ENCODE data around the gene GPR83. TPM values are rescaled to one million over a fixed set of nuclear protein-coding genes. Genes with fewer than 3 reads are reported as not detected.

The GPR83 gene
- total and polyA plus RNA-seq, 4 experiments from 2014 or later: 0.09 to 0.14 TPM; not detected in 2

DNA sequence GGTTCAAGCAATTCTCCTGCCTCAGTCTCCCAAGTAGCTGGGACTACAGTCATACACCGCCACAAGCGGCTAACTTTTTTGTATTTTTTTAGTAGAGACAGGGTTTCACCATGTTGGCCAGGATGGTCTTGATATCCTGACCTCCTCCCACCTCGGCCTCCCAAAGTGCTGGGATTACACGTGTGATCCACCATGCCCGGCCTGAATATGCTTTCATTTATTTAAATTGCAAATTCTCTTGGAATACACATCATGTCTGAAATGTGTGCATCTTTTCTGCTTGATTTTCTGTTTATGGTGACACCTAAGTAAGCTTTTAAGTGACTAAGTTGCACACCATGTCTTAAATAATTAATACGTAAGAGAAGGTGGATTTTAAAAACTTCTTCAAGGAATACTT lies 65.2 kb downstream of the GPR83 start:
- Histone ChIP-seq H3K4me3 (ENCODE audit: low read length in 2 of 2) (no peak overlapping the region), H3K9me3 (ENCODE audit: control insufficient read depth in 1 of 2, low read length in 2 of 2) (no peaks in the 10 kb centered on the region), H3K27me3 (ENCODE audit: insufficient read depth, low read length) (no peaks in the 10 kb centered on the region), H3K27ac (ENCODE audit: low read depth, low read length) (no peak overlapping the region), H3K4me1 (ENCODE audit: insufficient read depth, low read length) (no peaks in the 10 kb centered on the region), H3K36me3 (ENCODE audit: insufficient read depth, low read length) (no peaks in the 10 kb centered on the region)
- no peak overlapping the region for H3K4me3 Mint-ChIP-seq
- intact Hi-C loops (cut with micrococcal nuclease): no loop called here
- H3K27ac Mint-ChIP-seq: no peak overlapping the region
- peaks cover 9 to 14% of the 10 kb centered on the region in 2 donors for H3K27me3 Mint-ChIP-seq
- H3K9me3 Mint-ChIP-seq: peaks cover 0 to 9% (median 2%) of the 10 kb centered on the region in 8 donors
- ChIA-PET CTCF (ENCODE audit: partially characterized antibody) (no interaction called here), POLR2A (ENCODE audit: partially characterized antibody) (no interaction called here)
- H3K36me3 Mint-ChIP-seq: no peaks in the 10 kb centered on the region
- H3K4me1 Mint-ChIP-seq: no peaks in the 10 kb centered on the region
- no peak for DNase-seq

- H3K9me3 Mint-ChIP-seq: peaks cover 0 to 2% (median 0%) of the 10 kb centered on the region in 8 donors
- H3K9me3 ChIP-seq (ENCODE audit: control insufficient read depth in 1 of 2, low read length in 2 of 2): no peaks in the 10 kb centered on the region
These were observed 68.4 kb downstream of the GPR83 start for GRCh38 chr11:94332814-94333213.

GRCh38 chr11:94330789-94331188 lies 70.4 kb downstream of the GPR83 start:
- Histone ChIP-seq H3K36me3 (ENCODE audit: insufficient read depth, low read length) (no peaks in the 10 kb centered on the region), H3K27ac (ENCODE audit: low read depth, low read length) (no peak overlapping the region), H3K4me1 (ENCODE audit: insufficient read depth, low read length) (no peaks in the 10 kb centered on the region), H3K9me3 (ENCODE audit: control insufficient read depth in 1 of 2, low read length in 2 of 2) (no peaks in the 10 kb centered on the region), H3K27me3 (ENCODE audit: insufficient read depth, low read length) (no peaks in the 10 kb centered on the region), H3K4me3 (ENCODE audit: low read length in 2 of 2) (no peak overlapping the region)
- H3K27ac Mint-ChIP-seq: no peak overlapping the region
- peaks cover 0 to 4% (median 2%) of the 10 kb centered on the region in 8 donors for H3K9me3 Mint-ChIP-seq
- no peak overlapping the region for H3K4me3 Mint-ChIP-seq
- peaks cover 3 to 6% of the 10 kb centered on the region in 2 donors for H3K27me3 Mint-ChIP-seq
- peaks cover 0 to under 1% (median under 1%) of the 10 kb centered on the region in 4 donors for H3K4me1 Mint-ChIP-seq
- ChIA-PET CTCF (ENCODE audit: partially characterized antibody) (no interaction called here), POLR2A (ENCODE audit: partially characterized antibody) (no interaction called here)
- intact Hi-C loops (cut with micrococcal nuclease): no loop called here
- H3K36me3 Mint-ChIP-seq: no peaks in the 10 kb centered on the region
- DNase-seq: no peak

More at GRCh38 chr11:94332814-94333213, 68.4 kb downstream of the GPR83 start:
- H3K4me3 ChIP-seq (ENCODE audit: low read length in 2 of 2): no peak overlapping the region
- H3K36me3 ChIP-seq (ENCODE audit: insufficient read depth, low read length): no peaks in the 10 kb centered on the region
- H3K4me1 ChIP-seq (ENCODE audit: insufficient read depth, low read length): no peaks in the 10 kb centered on the region
- intact Hi-C loops (cut with micrococcal nuclease): no loop called here
- ChIA-PET CTCF (ENCODE audit: partially characterized antibody) (no interaction called here), POLR2A (ENCODE audit: partially characterized antibody) (no interaction called here)
- no peak overlapping the region for H3K27ac Mint-ChIP-seq
- H3K27me3 Mint-ChIP-seq: peaks cover 9 to 15% of the 10 kb centered on the region in 2 donors
- H3K27ac ChIP-seq (ENCODE audit: low read depth, low read length): no peak overlapping the region
- H3K27me3 ChIP-seq (ENCODE audit: insufficient read depth, low read length): no peaks in the 10 kb centered on the region
- no peak for DNase-seq
- no peaks in the 10 kb centered on the region for H3K36me3 Mint-ChIP-seq
- no peaks in the 10 kb centered on the region for H3K4me1 Mint-ChIP-seq
- H3K4me3 Mint-ChIP-seq: no peak overlapping the region

DNA sequence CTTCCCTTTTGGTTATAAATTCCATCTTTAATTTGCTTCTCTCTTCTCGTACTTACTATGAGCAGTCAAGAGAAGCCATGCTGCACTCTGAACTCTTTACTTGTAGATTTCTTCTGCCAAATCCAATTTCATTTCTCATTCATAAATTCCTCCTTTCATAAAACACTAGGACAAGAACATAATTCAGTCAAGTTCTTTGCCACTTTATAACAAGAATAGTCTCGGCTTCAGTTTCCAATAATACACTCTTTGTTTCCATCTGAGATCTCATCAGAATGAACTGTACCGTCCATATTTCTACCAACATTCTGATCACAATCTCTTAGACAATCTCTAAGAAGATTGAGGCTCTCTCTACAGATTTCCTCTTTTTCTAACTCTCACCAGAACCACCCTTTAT lies 71.7 kb downstream of the GPR83 start:
- Histone ChIP-seq H3K27ac (ENCODE audit: low read depth, low read length) (no peak overlapping the region), H3K4me1 (ENCODE audit: insufficient read depth, low read length) (no peaks in the 10 kb centered on the region), H3K9me3 (ENCODE audit: control insufficient read depth in 1 of 2, low read length in 2 of 2) (no peaks in the 10 kb centered on the region), H3K27me3 (ENCODE audit: insufficient read depth, low read length) (no peaks in the 10 kb centered on the region), H3K36me3 (ENCODE audit: insufficient read depth, low read length) (no peaks in the 10 kb centered on the region), H3K4me3 (ENCODE audit: low read length in 2 of 2) (no peak overlapping the region)
- peak overlapping the region in 1 of 7 donors; percentile 25 for H3K27ac Mint-ChIP-seq
- H3K4me1 Mint-ChIP-seq: peaks cover 0 to 4% (median under 1%) of the 10 kb centered on the region in 4 donors
- no peak overlapping the region for H3K4me3 Mint-ChIP-seq
- POLR2A ChIA-PET (ENCODE audit: partially characterized antibody): no interaction called here
- intact Hi-C loops (cut with micrococcal nuclease): no loop called here
- peaks cover 0 to 5% (median 2%) of the 10 kb centered on the region in 8 donors for H3K9me3 Mint-ChIP-seq
- DNase-seq: no peak
- CTCF ChIA-PET (ENCODE audit: partially characterized antibody): no interaction called here
- peaks cover 4 to 7% of the 10 kb centered on the region in 2 donors for H3K27me3 Mint-ChIP-seq
- H3K36me3 Mint-ChIP-seq: no peaks in the 10 kb centered on the region

GRCh38 chr11:94328587-94329080 lies 72.6 kb downstream of the GPR83 start:
- peaks cover 0 to 4% (median under 1%) of the 10 kb centered on the region in 4 donors for H3K4me1 Mint-ChIP-seq
- peaks cover 0 to 5% (median 2%) of the 10 kb centered on the region in 8 donors for H3K9me3 Mint-ChIP-seq
- Histone ChIP-seq H3K4me1 (ENCODE audit: insufficient read depth, low read length) (no peaks in the 10 kb centered on the region), H3K36me3 (ENCODE audit: insufficient read depth, low read length) (no peaks in the 10 kb centered on the region), H3K4me3 (ENCODE audit: low read length in 2 of 2) (no peak overlapping the region), H3K9me3 (ENCODE audit: control insufficient read depth in 1 of 2, low read length in 2 of 2) (no peaks in the 10 kb centered on the region), H3K27me3 (ENCODE audit: insufficient read depth, low read length) (no peaks in the 10 kb centered on the region), H3K27ac (ENCODE audit: low read depth, low read length) (no peak overlapping the region)
- H3K36me3 Mint-ChIP-seq: no peaks in the 10 kb centered on the region
- POLR2A ChIA-PET (ENCODE audit: partially characterized antibody): no interaction called here
- no peak for DNase-seq
- no peak overlapping the region for H3K27ac Mint-ChIP-seq
- H3K27me3 Mint-ChIP-seq: peaks cover 4 to 7% of the 10 kb centered on the region in 2 donors
- intact Hi-C loops (cut with micrococcal nuclease): no loop called here
- CTCF ChIA-PET (ENCODE audit: partially characterized antibody): no interaction called here
- H3K4me3 Mint-ChIP-seq: no peak overlapping the region

Other genes starting within 250 kb of the GPR83 start
- gene IZUMO1R, start 96.8 kb downstream of the GPR83 start, total RNA-seq: not detected
- gene IZUMO1R, start 96.8 kb downstream of the GPR83 start, polyA plus RNA-seq: not detected
- gene MRE11, start 92.4 kb upstream of the GPR83 start, total RNA-seq: 10 to 100 TPM; 43.3 to 43.4 TPM
- 10 to 100 TPM in 1 of 2 donors, 1 to 10 TPM in 1; 7.6 to 17.5 TPM for gene MRE11, start 92.4 kb upstream of the GPR83 start, polyA plus RNA-seq
- gene ANKRD49, start 92.6 kb upstream of the GPR83 start, total RNA-seq: 10 to 100 TPM; 53.4 to 57.6 TPM
- 10 to 100 TPM; 25.9 to 31.0 TPM for gene ANKRD49, start 92.6 kb upstream of the GPR83 start, polyA plus RNA-seq
- gene C11orf97, start 111.0 kb upstream of the GPR83 start, total RNA-seq: not detected
- not detected for gene C11orf97, start 111.0 kb upstream of the GPR83 start, polyA plus RNA-seq
- 1 to 10 TPM; 6.7 to 7.4 TPM for gene FUT4, start 142.5 kb upstream of the GPR83 start, total RNA-seq
- gene FUT4, start 142.5 kb upstream of the GPR83 start, polyA plus RNA-seq: 1 to 10 TPM; 1.6 to 2.2 TPM
- gene PIWIL4, start 165.9 kb upstream of the GPR83 start, total RNA-seq: 1 to 10 TPM; 1.3 to 1.6 TPM
- 1 to 10 TPM in 1 of 2 donors, under 1 TPM in 1; 0.27 to 1.2 TPM for gene PIWIL4, start 165.9 kb upstream of the GPR83 start, polyA plus RNA-seq